CD4-positive, alpha-beta T cell treated with Interleukin-15 for 1 hour (primary cell): ENCODE results near the gene OR14I1.
"Not testable (repeated sequence)": the region's sequence is repeated elsewhere in the genome, so short reads cannot be mapped to it uniquely, and the experiment has no call there.

Source experiments
- DNase-seq: peaks from one replicate; pipeline ENCODE4 v3.0.0-alpha.2; 2020

The OR14I1 gene

DNA sequence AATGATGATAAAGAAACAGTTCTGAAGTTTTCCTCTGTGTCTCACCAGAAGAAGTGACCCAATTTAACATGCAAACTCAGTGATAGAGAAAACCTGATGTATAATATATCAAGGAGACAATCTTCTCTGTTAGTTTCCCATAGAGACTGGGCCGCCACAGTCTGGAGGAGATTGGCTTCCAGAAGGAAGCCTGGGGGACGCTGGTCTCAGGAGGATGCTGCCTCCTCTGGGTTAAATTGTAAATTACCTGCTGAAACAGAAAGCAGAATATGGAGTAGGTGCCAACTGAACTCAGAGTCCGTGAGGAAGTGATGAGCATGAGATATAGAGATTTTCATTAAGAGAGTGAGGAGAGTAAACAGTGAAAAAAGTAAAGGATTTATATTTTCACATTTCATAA is 15.8 kb downstream of the OR14I1 start:
- DNase-seq, result peak; percentile 24

DNA sequence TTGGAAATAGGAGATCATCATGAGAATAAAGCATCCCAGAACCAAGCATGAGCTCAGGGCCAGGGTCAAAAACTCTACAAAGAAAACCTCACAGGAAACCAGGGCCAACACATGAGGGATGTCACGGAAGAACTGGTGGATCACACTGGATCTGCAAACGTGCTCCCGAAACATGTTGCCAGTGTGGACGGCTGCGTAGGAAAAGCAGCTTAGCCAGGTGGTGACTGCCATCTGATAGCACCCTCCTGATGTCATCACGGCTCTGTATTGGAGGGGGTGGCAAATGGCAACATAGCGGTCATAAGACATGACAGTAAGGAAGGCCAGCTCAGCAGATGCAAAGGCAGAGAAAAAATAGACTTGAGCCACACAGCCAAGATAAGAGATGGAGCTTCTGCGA is 20.9 kb downstream of the OR14I1 start:
- no peak for DNase-seq

GRCh38 chr1:248670003-248670402 is 32.6 kb downstream of the OR14I1 start:
- no peak for DNase-seq

DNA sequence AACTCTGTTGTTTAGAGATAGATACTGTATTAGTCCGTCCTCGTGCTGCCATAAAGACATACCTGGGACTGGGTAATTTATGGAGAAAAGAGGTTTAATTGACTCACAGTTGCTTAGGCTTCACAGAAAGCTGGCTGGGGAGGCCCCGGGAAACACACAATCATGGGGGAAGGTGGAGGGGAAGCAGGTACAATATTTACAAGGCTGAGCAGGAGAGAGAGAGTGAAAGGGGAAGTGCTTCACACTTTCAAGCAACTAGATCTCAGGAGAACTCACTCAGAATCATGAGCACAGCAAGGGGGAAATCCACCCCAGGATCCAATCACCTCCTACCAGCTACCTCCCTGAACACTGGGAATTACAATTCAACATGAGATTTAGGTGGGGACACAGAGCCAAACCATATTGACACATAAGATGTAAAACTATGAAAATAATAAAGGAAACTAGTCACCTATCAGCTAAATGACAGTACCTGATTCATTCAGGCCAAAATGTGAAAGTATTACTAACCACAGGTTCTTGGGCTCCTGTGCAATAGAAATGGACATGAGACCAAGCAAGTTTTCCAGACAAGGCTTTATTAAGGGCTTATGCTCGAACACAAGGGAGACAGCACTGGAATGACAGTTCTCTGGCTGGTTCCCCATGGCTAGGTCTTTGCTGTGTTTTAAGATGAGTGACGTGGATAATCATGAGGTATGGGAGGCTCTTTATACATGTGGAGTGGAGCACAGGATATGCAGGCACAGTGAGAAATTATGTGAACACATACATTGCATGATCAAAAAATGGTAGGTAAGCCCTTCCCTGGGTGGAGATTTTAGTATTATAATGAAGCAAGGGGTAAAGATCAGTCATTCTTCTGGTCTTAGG is 38.9 kb downstream of the OR14I1 start:
- peak; percentile 18 for DNase-seq

- DNase-seq, result not testable (repeated sequence)
Measured at GRCh38 chr1:248656797-248657196, 45.8 kb downstream of the OR14I1 start.

DNA sequence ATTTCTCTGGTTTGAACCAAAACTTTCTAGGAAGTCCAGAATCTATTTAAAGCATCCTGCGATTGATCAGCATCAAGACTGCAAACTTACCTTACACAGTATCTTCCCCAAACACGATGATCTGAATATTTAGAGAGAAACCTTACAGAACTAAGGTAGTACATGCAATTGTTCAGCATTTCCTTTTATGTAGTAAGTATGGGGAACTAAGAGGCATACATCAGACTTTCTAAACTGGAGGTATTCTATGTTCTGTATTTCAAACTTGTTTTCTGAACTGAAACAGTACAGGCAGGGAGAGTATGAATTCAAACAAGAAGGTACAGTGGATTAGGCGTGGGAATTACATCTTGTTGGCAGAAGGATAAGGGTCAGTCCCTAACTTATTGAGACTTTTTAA is 47.2 kb downstream of the OR14I1 start, which contains the start of gene OR2T27:
OR2T27 (minus strand) TSS at position 175 of the 400 bp plus-strand sequence. CDS start 4,644 bp downstream, outside the sequence.
- DNase-seq, result not testable (repeated sequence)
